HG03196 (cell line): ENCODE results near the gene FBXO8.

Experiments used
- ATAC-seq: cut with Tn5 transposase; IDR thresholded peaks from one replicate; pipeline ENCODE4 v1.9.1; 2021; ENCODE audit not compliant: unreplicated experiment

FBXO8 gene

DNA sequence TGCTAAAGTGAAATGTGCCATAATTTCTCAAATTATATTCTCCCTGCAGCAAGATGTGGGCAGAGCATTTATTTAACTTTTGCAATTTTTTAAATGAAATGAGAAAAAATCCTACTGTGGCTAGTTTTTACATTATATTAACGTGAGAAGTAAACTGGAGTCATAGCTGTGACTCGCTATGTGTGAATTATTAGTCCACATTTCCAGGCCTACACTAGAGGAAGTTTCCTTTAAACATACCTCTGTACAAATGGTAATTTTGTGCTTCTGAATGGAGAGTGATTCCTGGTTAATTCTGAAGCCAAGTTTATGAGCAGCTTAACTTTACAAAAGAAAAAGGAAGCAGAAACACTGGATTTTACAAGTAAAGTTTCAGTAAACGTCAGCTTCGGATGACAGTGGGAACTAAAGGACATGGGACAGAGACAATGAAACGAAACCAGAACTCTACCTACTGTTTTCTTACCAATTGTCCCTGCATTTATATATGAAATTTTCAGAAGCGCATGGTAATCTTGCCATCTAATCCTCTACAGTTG, 72.4 kb downstream of the FBXO8 start:
- no peak for ATAC-seq

DNA sequence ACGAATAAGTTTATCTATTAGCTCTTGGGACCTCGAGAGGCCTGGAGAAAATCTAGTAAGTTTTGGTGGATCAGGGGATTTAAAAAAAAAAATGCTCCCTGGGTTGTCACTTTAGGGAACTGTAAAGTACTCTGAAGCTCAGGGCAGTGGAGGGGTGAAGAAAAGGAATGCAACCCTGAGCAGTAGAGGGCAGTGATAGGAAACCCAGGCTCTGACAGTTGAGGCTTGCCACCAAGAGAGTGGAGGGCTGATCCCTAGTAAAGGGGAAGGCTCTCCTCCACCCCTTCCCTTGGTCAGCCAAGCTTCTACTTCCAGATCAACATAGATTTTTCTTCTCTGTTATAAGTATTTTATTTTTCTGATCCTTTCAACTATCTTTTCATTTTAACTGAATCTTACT, 73.1 kb downstream of the FBXO8 start:
- ATAC-seq, result no peak

GRCh38 chr4:174209341-174209740, 74.1 kb downstream of the FBXO8 start:
- no peak for ATAC-seq

GRCh38 chr4:174207367-174207766, 76.1 kb downstream of the FBXO8 start:
- no peak for ATAC-seq

DNA sequence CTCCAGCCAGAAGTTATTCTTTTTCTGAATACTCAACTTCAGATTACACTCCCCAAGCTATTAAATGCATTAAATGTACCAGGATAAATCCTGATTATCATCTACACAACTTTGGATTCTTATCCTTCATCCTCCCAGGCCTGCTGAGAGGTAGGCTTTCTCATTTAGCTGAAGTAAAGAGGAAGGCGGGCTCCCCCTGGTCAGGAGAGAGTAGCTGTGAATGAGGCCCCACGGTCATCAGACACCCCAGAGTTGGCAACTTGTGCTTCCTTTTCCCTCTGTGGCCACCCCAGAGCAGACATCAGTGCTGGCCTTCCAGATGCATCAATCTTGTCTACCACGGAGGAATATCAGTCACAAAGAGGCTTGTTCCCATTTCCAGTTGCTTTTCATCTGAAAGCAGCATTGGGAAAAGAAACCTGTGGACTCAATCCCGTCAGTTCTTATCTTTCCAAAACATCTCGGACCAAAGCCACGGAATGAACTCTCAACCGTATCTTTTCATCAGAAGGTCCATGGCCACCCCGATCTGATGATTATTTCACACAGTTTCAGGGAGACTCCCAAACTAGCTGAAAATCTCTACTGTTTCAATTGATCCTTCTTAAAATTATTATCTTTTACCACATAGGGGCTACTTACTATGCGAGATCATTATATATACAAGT, 79.2 kb downstream of the FBXO8 start:
- ATAC-seq, result no peak

DNA sequence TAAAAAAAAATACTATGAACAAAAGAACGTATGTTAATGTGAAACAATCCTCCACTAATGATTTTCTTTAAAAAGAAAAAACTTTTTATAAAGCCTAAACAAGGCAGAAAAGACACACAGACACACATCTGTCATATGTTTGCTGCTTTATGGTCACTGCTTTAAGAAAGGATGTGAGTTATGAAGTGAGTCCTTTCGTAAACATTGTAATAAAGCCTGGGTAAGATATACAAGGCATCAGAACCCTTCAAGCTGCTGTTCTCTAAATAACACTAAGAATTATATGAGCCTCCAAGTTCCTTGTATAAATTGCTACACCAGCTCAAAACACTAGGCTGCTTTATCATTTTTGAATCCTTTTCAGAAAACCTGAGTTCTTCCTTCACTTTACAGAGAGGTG, 81.6 kb downstream of the FBXO8 start:
- no peak for ATAC-seq

GRCh38 chr4:174199735-174200134, 83.7 kb downstream of the FBXO8 start:
- ATAC-seq, result no peak

GRCh38 chr4:174198828-174199227, 84.6 kb downstream of the FBXO8 start:
- ATAC-seq, result no peak

- no peak for ATAC-seq
Measured at GRCh38 chr4:174198396-174198795, 85.1 kb downstream of the FBXO8 start.

GRCh38 chr4:174193438-174194374, 89.8 kb downstream of the FBXO8 start:
- ATAC-seq, result no peak

DNA sequence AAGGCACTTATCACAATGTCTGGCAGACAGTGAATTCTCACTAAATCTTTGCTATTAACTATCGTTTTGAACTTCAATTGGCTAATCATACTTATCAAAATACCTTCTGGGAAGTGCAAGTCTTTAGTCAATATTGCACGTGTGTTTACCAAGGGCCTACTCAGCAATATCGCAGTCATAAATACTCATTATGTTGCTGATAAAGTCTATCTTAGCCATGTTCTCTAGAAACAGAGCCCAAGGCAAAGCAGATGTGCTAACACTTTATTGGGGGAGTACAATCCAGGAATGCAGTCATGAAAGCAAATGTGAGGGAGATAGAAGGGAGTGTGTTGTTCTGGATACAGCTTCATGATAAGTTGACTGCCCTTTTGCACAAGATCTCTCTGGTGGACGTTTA, 90.5 kb downstream of the FBXO8 start:
- no peak for ATAC-seq

DNA sequence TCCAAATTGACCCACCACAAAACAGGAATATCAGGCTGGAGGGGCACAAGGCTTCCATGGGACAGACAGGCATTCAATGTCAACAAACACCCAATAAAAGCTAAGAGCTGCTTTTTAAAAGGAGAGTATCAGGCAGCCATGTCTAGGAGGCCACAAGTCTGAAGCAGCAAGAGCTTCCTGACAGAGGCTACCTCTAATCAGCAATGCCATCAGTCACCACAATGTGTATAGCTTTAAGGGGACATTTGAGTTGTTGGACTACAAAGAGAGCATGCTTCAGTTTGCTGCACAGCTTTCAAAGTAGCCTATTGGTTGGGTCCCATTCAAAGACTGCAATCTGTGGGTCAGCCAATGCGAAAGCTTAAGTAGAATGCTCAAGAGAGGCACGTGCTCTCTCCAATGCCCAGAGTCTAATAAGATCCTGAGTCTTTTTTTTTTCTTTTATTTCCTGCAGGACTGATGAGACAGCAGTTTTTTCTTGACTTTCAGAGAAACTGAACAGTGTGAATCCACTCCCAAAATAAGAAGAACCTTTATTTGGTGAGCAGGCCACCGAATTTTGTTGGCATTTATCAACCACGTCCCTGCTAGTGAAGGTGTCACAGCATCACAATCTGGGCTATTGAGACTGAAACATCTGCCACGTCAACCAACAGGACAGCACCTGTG, 92.5 kb downstream of the FBXO8 start:
- no peak for ATAC-seq

GRCh38 chr4:174189392-174190015, 94.0 kb downstream of the FBXO8 start:
- no peak for ATAC-seq
